NCI-H526 treated with DMSO at 0.1 percent for 48 hours (cell line): ENCODE measurements around the gene OR5K3.
A peak's percentile ranks its signal among the peaks of the same experiment; 100 is the strongest.
"Not testable (repeated sequence)": the region's sequence is repeated elsewhere in the genome, so short reads cannot be mapped to it uniquely, and the experiment has no call there.

ENCODE experiments used
- DNase-seq: peaks from one replicate; lab custom pipeline; 2025; lab: John Stamatoyannopoulos, UW

OR5K3 gene, protein sequence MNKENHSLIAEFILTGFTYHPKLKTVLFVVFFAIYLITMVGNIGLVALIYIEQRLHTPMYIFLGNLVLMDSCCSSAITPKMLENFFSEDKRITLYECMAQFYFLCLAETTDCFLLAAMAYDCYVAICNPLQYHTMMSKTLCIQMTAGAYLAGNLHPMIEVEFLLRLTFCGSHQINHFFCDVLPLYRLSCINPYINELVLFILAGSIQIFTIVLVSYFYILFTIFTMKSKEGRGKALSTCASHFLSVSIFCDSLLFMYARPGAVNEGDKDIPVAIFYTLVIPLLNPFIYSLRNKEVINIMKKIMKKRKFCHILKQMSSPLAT

DNA sequence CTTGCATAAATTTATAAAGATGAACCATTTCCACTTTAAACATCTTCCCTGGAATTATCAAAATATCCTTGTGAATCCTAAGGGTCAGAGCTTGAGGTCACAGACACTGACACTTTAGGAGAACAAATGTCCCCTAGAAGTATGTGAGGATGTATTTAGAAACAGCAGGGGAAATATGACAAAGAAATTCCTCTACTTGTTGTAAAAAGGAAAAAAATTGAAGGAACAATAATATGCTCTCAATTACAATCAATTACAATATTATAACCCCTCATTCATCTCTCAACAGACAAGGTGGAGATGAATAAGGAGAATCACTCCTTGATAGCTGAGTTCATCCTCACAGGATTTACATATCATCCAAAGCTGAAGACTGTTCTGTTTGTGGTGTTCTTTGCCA is at the start of gene OR5K3:
Gene OR5K3, plus strand, starts transcription at position 301 of the 400 bp plus-strand sequence. Its CDS starts 0 bp downstream, at position 301.
- no peak for DNase-seq

- DNase-seq, result no peak
These were observed 48.7 kb upstream of the OR5K3 start for GRCh38 chr3:98341758-98342157.

GRCh38 chr3:98343647-98344507 is 46.6 kb upstream of the OR5K3 start:
- DNase-seq, result peak; percentile 12

GRCh38 chr3:98350082-98350481 is 40.4 kb upstream of the OR5K3 start:
- no peak for DNase-seq

GRCh38 chr3:98353554-98353953 is 36.9 kb upstream of the OR5K3 start, which contains the start of gene OR5K4:
OR5K4 (plus strand) TSS chr3:98353854; CDS start chr3:98353854, 0 bp downstream.
- no peak for DNase-seq

DNA sequence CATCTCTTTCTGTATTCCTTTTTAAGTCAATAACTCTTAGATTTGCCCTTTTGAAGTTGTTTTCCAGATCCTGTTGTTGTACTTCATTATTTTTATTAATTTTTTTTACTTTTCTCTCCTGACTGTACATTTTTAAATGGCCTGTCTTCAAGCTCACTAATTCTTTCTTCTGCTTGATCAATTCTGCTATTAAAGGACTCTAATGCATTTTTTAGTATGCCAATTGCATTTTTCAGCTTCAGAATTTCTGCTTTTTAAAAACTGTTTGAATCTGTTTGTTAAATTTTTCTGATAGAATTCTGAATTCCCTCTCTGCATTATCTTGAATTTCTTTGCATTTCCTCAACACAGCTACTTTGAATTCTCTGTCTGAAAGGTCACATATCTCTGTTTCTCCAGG is 31.2 kb upstream of the OR5K3 start:
- no peak for DNase-seq

GRCh38 chr3:98359993-98360675 is 30.3 kb upstream of the OR5K3 start:
- no peak for DNase-seq

DNA sequence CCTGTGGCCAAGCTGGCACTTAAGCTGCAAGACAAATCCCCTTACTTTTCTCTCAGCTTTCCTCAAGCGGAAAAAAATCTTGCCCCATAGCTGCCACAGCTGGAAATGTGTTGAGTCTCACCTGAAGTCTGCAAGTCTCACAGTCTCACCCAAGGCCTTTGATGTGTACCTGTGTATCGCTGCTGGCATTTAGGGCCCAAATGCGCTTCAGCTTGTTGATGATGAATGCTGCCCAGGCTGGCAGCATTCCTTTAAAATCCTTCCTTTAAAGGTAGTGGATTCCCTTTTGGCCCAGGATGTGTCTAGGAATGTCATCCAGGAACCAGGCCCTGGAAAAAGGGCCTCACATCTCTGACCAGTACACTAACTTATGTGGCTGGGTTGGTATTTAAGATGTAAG is 29.8 kb upstream of the OR5K3 start:
- no peak for DNase-seq

- no peak for DNase-seq
These were observed 29.2 kb upstream of the OR5K3 start for GRCh38 chr3:98361289-98361688.

- DNase-seq, result no peak
These were observed 22.8 kb upstream of the OR5K3 start for GRCh38 chr3:98367464-98368246.

DNA sequence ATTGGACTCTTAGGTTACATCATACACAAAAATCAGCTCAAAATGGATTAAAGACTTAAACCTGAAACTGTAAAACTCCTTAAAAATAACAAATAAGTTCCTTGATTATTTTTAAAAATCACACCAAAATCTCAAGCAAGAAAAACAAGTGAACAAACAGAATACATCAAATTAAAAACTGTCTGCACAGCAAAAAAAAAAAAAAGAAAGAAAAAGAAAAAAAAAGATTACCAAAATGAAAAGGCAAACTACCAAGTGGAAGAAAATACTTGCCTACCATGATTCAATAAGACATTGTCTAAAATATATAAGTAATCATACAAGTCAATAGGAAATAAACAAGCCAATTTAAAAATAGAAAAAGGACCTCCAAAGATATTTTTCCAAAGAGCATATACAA is 19.3 kb upstream of the OR5K3 start:
- no peak for DNase-seq

DNA sequence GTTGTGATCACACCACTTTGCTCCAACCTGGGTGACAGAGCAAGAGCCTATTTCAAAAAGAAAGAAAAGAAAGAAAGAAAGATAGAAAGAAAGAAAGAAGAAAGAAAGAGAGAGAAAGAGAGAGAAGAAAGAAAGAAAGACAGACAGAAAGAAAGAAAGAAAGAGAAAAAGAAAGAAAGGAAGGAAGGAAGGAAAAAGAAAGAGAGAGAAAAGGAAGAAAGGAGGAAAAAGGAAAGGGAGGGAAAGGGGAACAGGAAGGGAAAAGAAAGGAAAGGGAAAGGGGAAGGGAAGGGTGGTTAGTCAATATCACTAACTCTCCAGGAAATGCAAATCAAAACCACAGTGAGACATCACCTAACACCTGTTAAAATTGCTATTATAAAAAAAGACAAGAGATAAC is 18.6 kb upstream of the OR5K3 start:
- no peak for DNase-seq

- DNase-seq, result no peak
These were observed 18.0 kb upstream of the OR5K3 start for GRCh38 chr3:98372445-98372844.

GRCh38 chr3:98376631-98377030 is 13.8 kb upstream of the OR5K3 start:
- no peak for DNase-seq

DNA sequence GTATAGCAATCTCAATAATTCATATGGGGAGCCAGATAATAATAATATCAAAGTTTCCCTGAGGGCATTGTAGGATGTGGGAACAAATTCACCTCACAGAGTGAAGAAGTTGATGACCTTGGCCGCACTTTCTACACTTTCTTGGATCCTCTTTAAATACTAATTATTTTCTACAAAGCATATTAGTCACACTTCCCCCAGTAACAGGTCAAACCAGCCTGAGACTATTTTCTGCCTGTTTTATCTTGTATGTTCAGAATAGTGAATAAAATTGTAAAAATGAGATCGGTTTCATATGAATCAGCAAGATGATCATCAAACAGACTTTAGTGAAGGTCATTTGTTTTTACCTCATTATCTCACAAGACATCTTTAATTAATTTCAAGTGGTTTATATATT is 2.3 kb upstream of the OR5K3 start:
- no peak for DNase-seq

- DNase-seq, result no peak
These were observed 4.6 kb downstream of the OR5K3 start for GRCh38 chr3:98395101-98395500.

GRCh38 chr3:98396482-98396881 is 6.0 kb downstream of the OR5K3 start:
- DNase-seq, result not testable (repeated sequence)

GRCh38 chr3:98398513-98398912 is 8.0 kb downstream of the OR5K3 start:
- DNase-seq, result no peak

DNA sequence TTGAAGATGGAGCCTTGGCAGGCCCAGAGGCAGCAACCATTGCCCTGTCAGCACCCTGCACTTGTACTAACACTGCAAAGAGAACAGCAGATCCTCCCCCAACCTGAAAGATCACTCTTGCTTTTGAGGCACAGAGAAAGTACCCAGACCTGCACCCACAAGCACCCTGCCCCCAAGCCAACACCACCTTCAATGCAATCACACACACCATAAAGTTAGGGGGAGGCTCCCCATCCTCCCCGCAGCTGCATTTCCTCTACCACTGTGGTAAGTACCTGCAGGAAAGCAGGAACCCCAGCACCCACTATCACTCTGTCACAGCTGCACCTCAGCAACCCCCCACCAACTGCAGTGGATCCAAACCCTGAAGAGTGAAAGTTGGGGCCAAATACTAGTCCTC is 12.0 kb downstream of the OR5K3 start:
- no peak for DNase-seq

- no peak for DNase-seq
These were observed 13.5 kb downstream of the OR5K3 start for GRCh38 chr3:98404010-98404409.

GRCh38 chr3:98406034-98406433 is 15.6 kb downstream of the OR5K3 start:
- DNase-seq, result no peak

GRCh38 chr3:98432575-98432974 is 42.1 kb downstream of the OR5K3 start:
- DNase-seq, result no peak
